IPS-15b (cell line): ENCODE results near the gene C11orf71.

Experiments used
- H3K27me3 ChIP-seq: one replicate; pipeline ENCODE4 v1.6.1; 2013; ENCODE audit warnings: low read length; ENCODE audit not compliant: control insufficient read depth, insufficient read depth
- H3K36me3 ChIP-seq: one replicate; pipeline ENCODE4 v1.6.1; 2013; ENCODE audit warnings: low read length; ENCODE audit not compliant: control insufficient read depth, insufficient read depth
- H3K4me1 ChIP-seq: one replicate; pipeline ENCODE4 v1.6.1; 2013; ENCODE audit warnings: mild to moderate bottlenecking, low read length; ENCODE audit not compliant: control insufficient read depth, insufficient read depth
- H3K4me3 ChIP-seq: one replicate; pipeline ENCODE4 v1.5.1; 2013; ENCODE audit warnings: low read depth, low read length
- H3K9ac ChIP-seq: one replicate; pipeline ENCODE4 v1.6.1; 2013; ENCODE audit warnings: low read depth, mild to moderate bottlenecking, low read length
- H3K9me3 ChIP-seq: one replicate; pipeline ENCODE4 v1.6.1; 2013; ENCODE audit warnings: mild to moderate bottlenecking, low read length; ENCODE audit not compliant: control insufficient read depth, insufficient read depth

C11orf71 gene

GRCh38 chr11:114368918-114369680, 31.2 kb downstream of the C11orf71 start:
- no peaks in the 10 kb centered on the region for H3K36me3 ChIP-seq
- H3K4me1 ChIP-seq: peaks cover 3% of the 10 kb centered on the region
- H3K9me3 ChIP-seq: no peaks in the 10 kb centered on the region

GRCh38 chr11:114367244-114367957, 32.9 kb downstream of the C11orf71 start:
- H3K4me1 ChIP-seq: peaks cover 3% of the 10 kb centered on the region
- no peak overlapping the region for H3K9ac ChIP-seq
- no peak overlapping the region for H3K4me3 ChIP-seq
- no peaks in the 10 kb centered on the region for H3K27me3 ChIP-seq
- no peaks in the 10 kb centered on the region for H3K9me3 ChIP-seq
- H3K36me3 ChIP-seq: no peaks in the 10 kb centered on the region

More at GRCh38 chr11:114368918-114369680, 31.2 kb downstream of the C11orf71 start:
- Histone ChIP-seq H3K27me3 (no peaks in the 10 kb centered on the region), H3K9ac (no peak overlapping the region), H3K4me3 (no peak overlapping the region)

- H3K36me3 ChIP-seq: no peaks in the 10 kb centered on the region
- H3K27me3 ChIP-seq: no peaks in the 10 kb centered on the region
- no peak overlapping the region for H3K4me3 ChIP-seq
- no peak overlapping the region for H3K9ac ChIP-seq
- H3K9me3 ChIP-seq: no peaks in the 10 kb centered on the region
- H3K4me1 ChIP-seq: peaks cover 3% of the 10 kb centered on the region
Observed at GRCh38 chr11:114366331-114367243, 33.7 kb downstream of the C11orf71 start.

GRCh38 chr11:114362958-114363357, 37.4 kb downstream of the C11orf71 start:
- H3K4me1 ChIP-seq: peaks cover 3% of the 10 kb centered on the region

GRCh38 chr11:114362326-114362725, 38.0 kb downstream of the C11orf71 start:
- Histone ChIP-seq H3K4me3 (no peak overlapping the region), H3K36me3 (no peaks in the 10 kb centered on the region), H3K9me3 (no peaks in the 10 kb centered on the region), H3K9ac (no peak overlapping the region), H3K4me1 (peaks cover 3% of the 10 kb centered on the region), H3K27me3 (no peaks in the 10 kb centered on the region)

More at GRCh38 chr11:114362958-114363357, 37.4 kb downstream of the C11orf71 start:
- no peak overlapping the region for H3K9ac ChIP-seq
- H3K27me3 ChIP-seq: no peaks in the 10 kb centered on the region
- no peak overlapping the region for H3K4me3 ChIP-seq
- H3K9me3 ChIP-seq: no peaks in the 10 kb centered on the region
- H3K36me3 ChIP-seq: no peaks in the 10 kb centered on the region

GRCh38 chr11:114359342-114359741, 41.0 kb downstream of the C11orf71 start:
- no peak overlapping the region for H3K9ac ChIP-seq
- no peaks in the 10 kb centered on the region for H3K36me3 ChIP-seq
- H3K4me1 ChIP-seq: no peaks in the 10 kb centered on the region
- H3K27me3 ChIP-seq: no peaks in the 10 kb centered on the region
- no peak overlapping the region for H3K4me3 ChIP-seq
- H3K9me3 ChIP-seq: no peaks in the 10 kb centered on the region

- Histone ChIP-seq H3K9me3 (no peaks in the 10 kb centered on the region), H3K27me3 (no peaks in the 10 kb centered on the region), H3K4me1 (no peaks in the 10 kb centered on the region), H3K4me3 (no peak overlapping the region), H3K9ac (no peak overlapping the region), H3K36me3 (no peaks in the 10 kb centered on the region)
Observed at GRCh38 chr11:114358716-114359115, 41.6 kb downstream of the C11orf71 start.

GRCh38 chr11:114354076-114354475, 46.2 kb downstream of the C11orf71 start:
- H3K27me3 ChIP-seq: no peaks in the 10 kb centered on the region
- no peak overlapping the region for H3K4me3 ChIP-seq
- no peaks in the 10 kb centered on the region for H3K4me1 ChIP-seq
- H3K36me3 ChIP-seq: no peaks in the 10 kb centered on the region
- no peak overlapping the region for H3K9ac ChIP-seq
- H3K9me3 ChIP-seq: no peaks in the 10 kb centered on the region

- Histone ChIP-seq H3K9ac (no peak overlapping the region), H3K27me3 (no peaks in the 10 kb centered on the region), H3K9me3 (no peaks in the 10 kb centered on the region), H3K4me1 (no peaks in the 10 kb centered on the region), H3K4me3 (no peak overlapping the region), H3K36me3 (no peaks in the 10 kb centered on the region)
Observed at GRCh38 chr11:114353443-114353842, 46.9 kb downstream of the C11orf71 start.

- no peak overlapping the region for H3K4me3 ChIP-seq
- H3K9ac ChIP-seq: no peak overlapping the region
- no peaks in the 10 kb centered on the region for H3K27me3 ChIP-seq
- no peaks in the 10 kb centered on the region for H3K36me3 ChIP-seq
- peaks cover 2% of the 10 kb centered on the region for H3K9me3 ChIP-seq
- H3K4me1 ChIP-seq: no peaks in the 10 kb centered on the region
Observed at GRCh38 chr11:114350022-114350421, 50.3 kb downstream of the C11orf71 start.
